Activated CD4-positive, alpha-beta T cell treated with anti-CD3 and anti-CD28 coated beads, Interleukin-2, amount 10 ng/mL, durations not matched to agents 24 days and 14 days (primary cell): Measurements from ENCODE around the gene SCAF11. TPM values are rescaled to one million over a fixed set of nuclear protein-coding genes. Genes with fewer than 3 reads are reported as not detected.

Experiments used
- DNase-seq: peaks from one replicate; pipeline ENCODE4 v3.0.0; 2022
- H3K27ac Mint-ChIP-seq: one replicate; pipeline ENCODE4 v1.8.0; 2022; ENCODE audit warnings: mild to moderate bottlenecking, mixed read lengths
- H3K27me3 Mint-ChIP-seq: one replicate; pipeline ENCODE4 v1.8.0; 2022; ENCODE audit warnings: mixed read lengths
- H3K36me3 Mint-ChIP-seq: one replicate; pipeline ENCODE4 v1.8.0; 2022; ENCODE audit warnings: low read depth, mild to moderate bottlenecking, mixed read lengths
- H3K4me1 Mint-ChIP-seq: one replicate; pipeline ENCODE4 v1.8.0; 2021; ENCODE audit warnings: mixed read lengths
- H3K4me3 Mint-ChIP-seq: one replicate; pipeline ENCODE4 v1.8.0; 2022; ENCODE audit warnings: mild to moderate bottlenecking, moderate library complexity, mixed read lengths
- H3K9me3 Mint-ChIP-seq: one replicate; pipeline ENCODE4 v1.8.0; 2021; ENCODE audit warnings: mixed read lengths
- intact Hi-C: fragments of 100-400 bp; cut with micrococcal nuclease; formaldehyde crosslinking; loops from one replicate; pipeline ENCODE4 v1.15.1; 2023
- total RNA-seq: library from RNA; stranded (reverse); gene quantifications from 2 replicates; pipeline ENCODE4 v1.2.3, GENCODE V29; 2022

The SCAF11 gene
- total RNA-seq, 1 donor from 2014 or later = 140 TPM

DNA sequence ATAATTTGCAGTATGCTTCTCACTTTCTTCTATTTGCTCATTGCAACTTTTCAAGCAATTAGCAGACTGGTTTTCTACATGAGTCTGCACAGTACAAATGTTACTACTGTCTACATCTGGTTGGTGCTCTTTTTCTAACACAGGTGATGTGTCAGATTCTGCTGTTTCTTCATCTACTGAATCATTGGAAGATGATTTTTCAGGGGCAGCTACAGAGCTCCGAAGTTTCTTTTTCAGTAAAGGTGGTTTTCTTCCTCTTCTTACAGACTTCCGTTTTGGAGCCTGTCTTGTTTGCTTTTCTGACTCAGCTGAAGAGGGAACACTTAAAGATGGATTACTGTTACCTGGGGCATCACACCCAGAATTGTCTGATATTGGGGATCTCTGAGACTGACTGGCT lies 62.1 kb downstream of the SCAF11 start:
- DNase-seq = no peak
- H3K36me3 Mint-ChIP-seq = peaks cover 55% of the 10 kb centered on the region
- no peak overlapping the region for H3K27ac Mint-ChIP-seq

DNA sequence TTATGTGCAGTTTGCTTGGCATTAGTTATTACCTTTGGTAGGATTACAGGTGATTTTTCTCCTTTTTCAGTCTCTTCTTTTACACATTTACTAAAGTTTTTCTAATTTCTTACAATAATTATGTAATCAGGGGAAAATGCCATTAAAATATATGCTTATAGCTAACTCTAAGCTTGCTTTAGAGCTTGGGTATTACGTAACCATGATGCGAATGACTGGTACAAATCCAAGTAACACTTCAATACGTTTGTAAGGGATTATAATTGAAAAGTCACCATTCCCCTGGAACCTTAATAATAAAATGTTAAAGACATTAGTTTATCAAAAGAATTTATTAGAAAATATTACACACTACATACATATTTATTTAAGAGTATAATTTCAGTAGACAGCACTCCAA lies 71.6 kb downstream of the SCAF11 start:
- Mint-ChIP-seq H3K9me3 (no peaks in the 10 kb centered on the region), H3K36me3 (peaks cover 30% of the 10 kb centered on the region), H3K27me3 (no peaks in the 10 kb centered on the region), H3K4me3 (no peak overlapping the region), H3K4me1 (no peaks in the 10 kb centered on the region), H3K27ac (no peak overlapping the region)
- no peak for DNase-seq
- intact Hi-C loops = no loop called here

More for the DNA sequence above, 62.1 kb downstream of the SCAF11 start:
- H3K27me3 Mint-ChIP-seq = no peaks in the 10 kb centered on the region
- intact Hi-C loops = no loop called here
- no peaks in the 10 kb centered on the region for H3K9me3 Mint-ChIP-seq
- H3K4me3 Mint-ChIP-seq = peak overlapping the region; percentile 1
- peaks cover 3% of the 10 kb centered on the region for H3K4me1 Mint-ChIP-seq

GRCh38 chr12:45915405-45915804 lies 75.0 kb downstream of the SCAF11 start:
- intact Hi-C loops = no loop called here
- no peak overlapping the region for H3K4me3 Mint-ChIP-seq
- H3K36me3 Mint-ChIP-seq = peaks cover 14% of the 10 kb centered on the region

DNA sequence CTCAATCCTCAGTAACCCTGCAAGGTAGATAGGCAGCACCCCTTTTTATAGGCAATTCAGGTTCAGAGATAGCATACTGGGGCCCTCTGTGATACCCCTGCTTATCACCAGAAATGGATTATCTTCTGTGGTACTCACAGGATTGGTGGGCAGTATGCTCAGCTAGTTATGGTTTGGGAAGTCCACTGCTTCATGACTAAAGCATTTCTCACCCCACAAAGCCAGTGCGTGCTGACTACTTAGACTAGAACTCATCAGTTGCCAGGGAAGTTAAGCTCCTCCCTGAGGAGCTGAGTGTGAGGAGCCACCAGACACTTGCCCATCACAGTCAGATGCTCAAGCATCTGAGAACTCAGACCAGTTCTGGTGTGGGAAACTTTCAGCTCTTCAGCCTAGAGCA lies 76.3 kb downstream of the SCAF11 start:
- H3K9me3 Mint-ChIP-seq = no peaks in the 10 kb centered on the region
- H3K4me1 Mint-ChIP-seq = no peaks in the 10 kb centered on the region
- no peak overlapping the region for H3K4me3 Mint-ChIP-seq
- H3K27ac Mint-ChIP-seq = no peak overlapping the region
- H3K27me3 Mint-ChIP-seq = no peaks in the 10 kb centered on the region
- H3K36me3 Mint-ChIP-seq = peaks cover 17% of the 10 kb centered on the region
- intact Hi-C loops = no loop called here
- DNase-seq = no peak

More at GRCh38 chr12:45915405-45915804, 75.0 kb downstream of the SCAF11 start:
- H3K27ac Mint-ChIP-seq = no peak overlapping the region
- no peak for DNase-seq
- H3K27me3 Mint-ChIP-seq = no peaks in the 10 kb centered on the region
- H3K9me3 Mint-ChIP-seq = no peaks in the 10 kb centered on the region
- no peaks in the 10 kb centered on the region for H3K4me1 Mint-ChIP-seq

DNA sequence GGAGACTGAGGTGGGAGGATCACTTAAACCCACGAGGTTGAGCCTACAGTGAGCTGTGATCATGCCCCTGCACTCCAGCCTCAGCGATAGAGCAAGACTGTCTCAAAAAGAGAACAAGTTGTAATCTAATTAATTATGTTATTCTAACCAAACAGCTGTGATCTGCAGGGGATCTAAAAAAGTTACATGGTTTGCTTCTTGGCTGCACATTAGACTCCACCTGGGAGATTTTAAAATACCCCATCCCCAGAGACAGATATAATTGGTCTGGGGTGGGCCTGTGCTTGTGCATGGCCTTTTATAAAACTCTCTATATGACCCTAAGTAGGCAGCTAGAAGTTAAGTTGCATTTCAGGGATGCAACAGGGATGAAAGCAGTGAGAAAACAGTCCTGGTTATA lies 76.7 kb downstream of the SCAF11 start:
- DNase-seq = no peak
- peaks cover 16% of the 10 kb centered on the region for H3K36me3 Mint-ChIP-seq
- intact Hi-C loops = no loop called here
- H3K4me1 Mint-ChIP-seq = no peaks in the 10 kb centered on the region
- H3K4me3 Mint-ChIP-seq = no peak overlapping the region
- H3K9me3 Mint-ChIP-seq = no peaks in the 10 kb centered on the region
- no peak overlapping the region for H3K27ac Mint-ChIP-seq
- H3K27me3 Mint-ChIP-seq = no peaks in the 10 kb centered on the region

DNA sequence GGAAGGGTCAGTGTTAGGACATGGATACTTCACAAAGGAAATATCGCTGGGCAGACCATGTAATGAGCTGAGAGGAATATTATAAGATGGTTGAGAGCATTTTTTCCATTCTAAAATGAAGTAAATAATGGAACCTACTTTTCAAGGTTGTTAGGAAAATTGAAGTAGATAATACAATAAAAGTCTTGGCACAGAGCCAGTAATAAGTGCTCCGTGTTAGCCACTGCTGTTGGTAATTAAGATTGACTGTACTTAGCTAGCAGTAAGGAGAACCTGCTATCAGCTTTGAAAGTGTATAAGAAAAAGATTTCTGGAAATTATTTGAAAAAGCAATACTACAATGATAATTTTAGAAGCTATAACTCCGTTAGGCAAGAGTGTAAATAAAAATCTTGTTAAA lies 77.6 kb downstream of the SCAF11 start:
- no peak for DNase-seq
- Mint-ChIP-seq H3K9me3 (no peaks in the 10 kb centered on the region), H3K4me3 (no peak overlapping the region), H3K27me3 (no peaks in the 10 kb centered on the region), H3K4me1 (no peaks in the 10 kb centered on the region), H3K27ac (no peak overlapping the region), H3K36me3 (peaks cover 11% of the 10 kb centered on the region)
- intact Hi-C loops = no loop called here

DNA sequence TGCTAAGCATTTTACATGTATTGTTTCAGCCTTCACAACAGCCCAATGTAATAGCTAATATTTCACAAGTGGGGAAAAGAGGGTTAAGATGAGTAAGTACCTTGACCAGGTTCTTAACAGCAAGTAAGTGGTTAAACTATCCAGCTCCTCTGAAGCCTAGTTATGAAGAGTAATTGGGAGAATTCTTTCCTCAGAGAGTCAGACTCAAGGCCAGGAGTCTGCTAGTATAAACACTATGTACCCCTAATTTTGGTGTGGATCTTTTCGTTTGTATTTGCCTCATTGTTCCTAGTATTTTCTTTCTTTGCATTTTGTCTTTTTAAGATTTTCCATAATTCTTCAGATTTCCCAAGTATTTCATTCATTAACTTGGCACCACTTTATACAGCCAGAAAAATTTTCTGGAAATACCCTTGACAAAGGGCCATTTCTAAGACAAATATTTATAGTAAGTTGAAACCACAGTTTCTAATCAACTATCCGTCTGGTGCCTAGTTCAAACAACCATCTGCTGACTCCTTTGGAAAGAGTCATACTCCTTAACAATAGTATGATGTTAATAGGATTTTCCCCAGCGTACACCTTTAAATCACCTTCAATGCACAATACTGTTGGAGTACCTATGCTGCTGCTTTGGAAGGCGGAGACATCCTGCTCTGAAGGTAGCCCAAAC lies 81.2 kb downstream of the SCAF11 start:
- no peak for DNase-seq
- intact Hi-C loops = no loop called here
- H3K4me1 Mint-ChIP-seq = no peaks in the 10 kb centered on the region
- H3K27me3 Mint-ChIP-seq = no peaks in the 10 kb centered on the region
- H3K36me3 Mint-ChIP-seq = peaks cover 12% of the 10 kb centered on the region
- no peak overlapping the region for H3K4me3 Mint-ChIP-seq
- no peak overlapping the region for H3K27ac Mint-ChIP-seq
- H3K9me3 Mint-ChIP-seq = no peaks in the 10 kb centered on the region

DNA sequence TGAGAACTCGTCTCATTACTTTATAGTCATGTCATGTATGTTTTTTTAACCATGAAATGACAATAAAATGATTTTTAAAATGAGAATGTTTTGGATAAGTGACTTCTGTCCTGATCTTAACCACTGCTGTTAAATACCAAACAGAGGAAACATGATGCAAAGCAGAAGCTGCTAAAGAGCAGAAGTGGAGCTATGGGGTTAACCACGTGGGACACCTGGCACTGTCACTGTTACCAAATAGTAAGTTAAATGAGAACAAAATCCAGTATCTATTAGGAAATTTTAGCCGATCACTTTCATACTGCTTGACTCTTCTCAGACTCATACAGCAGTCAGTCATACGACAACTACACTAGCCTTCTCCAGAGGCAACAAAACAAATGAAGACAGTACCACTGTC lies 82.4 kb downstream of the SCAF11 start:
- Mint-ChIP-seq H3K27me3 (no peaks in the 10 kb centered on the region), H3K9me3 (no peaks in the 10 kb centered on the region), H3K4me1 (no peaks in the 10 kb centered on the region), H3K36me3 (peaks cover 15% of the 10 kb centered on the region), H3K27ac (no peak overlapping the region), H3K4me3 (no peak overlapping the region)
- intact Hi-C loops = no loop called here
- DNase-seq = peak; percentile 47

DNA sequence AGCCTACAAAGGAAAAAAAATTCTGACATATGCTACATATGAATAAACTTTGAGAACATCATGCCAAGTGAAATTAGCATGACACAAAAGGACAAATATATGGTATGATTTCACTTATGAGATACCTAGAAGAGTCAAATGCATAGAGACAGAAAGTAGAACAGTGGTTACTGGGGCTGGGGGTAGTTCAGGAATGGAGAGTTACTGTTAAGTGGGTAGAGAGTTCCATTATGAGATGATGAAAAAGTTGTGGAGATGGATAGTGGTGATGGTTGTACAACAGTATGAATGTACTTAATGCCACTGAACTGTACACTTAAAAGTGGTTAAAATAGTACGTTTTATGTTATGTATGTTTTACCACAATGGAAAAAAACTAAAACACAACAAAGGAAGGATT lies 92.3 kb downstream of the SCAF11 start:
- no peak for DNase-seq
- H3K27me3 Mint-ChIP-seq = no peaks in the 10 kb centered on the region
- peaks cover 4% of the 10 kb centered on the region for H3K9me3 Mint-ChIP-seq
- H3K4me3 Mint-ChIP-seq = no peak overlapping the region
- intact Hi-C loops = no loop called here
- peaks cover 9% of the 10 kb centered on the region for H3K4me1 Mint-ChIP-seq
- peaks cover 46% of the 10 kb centered on the region for H3K36me3 Mint-ChIP-seq
- no peak overlapping the region for H3K27ac Mint-ChIP-seq

- Mint-ChIP-seq H3K9me3 (peaks cover 4% of the 10 kb centered on the region), H3K27ac (no peak overlapping the region), H3K27me3 (no peaks in the 10 kb centered on the region), H3K4me3 (no peak overlapping the region), H3K4me1 (peaks cover 21% of the 10 kb centered on the region), H3K36me3 (peaks cover 53% of the 10 kb centered on the region)
- no peak for DNase-seq
- intact Hi-C loops = no loop called here
Observed at GRCh38 chr12:45895961-45896360, 94.4 kb downstream of the SCAF11 start.

- H3K4me1 Mint-ChIP-seq = peaks cover 21% of the 10 kb centered on the region
- H3K9me3 Mint-ChIP-seq = peaks cover 4% of the 10 kb centered on the region
- peaks cover 45% of the 10 kb centered on the region for H3K36me3 Mint-ChIP-seq
- H3K27me3 Mint-ChIP-seq = no peaks in the 10 kb centered on the region
- intact Hi-C loops = no loop called here
- no peak overlapping the region for H3K27ac Mint-ChIP-seq
- H3K4me3 Mint-ChIP-seq = no peak overlapping the region
- DNase-seq = no peak
Observed at GRCh38 chr12:45893240-45893639, 97.1 kb downstream of the SCAF11 start.

- Mint-ChIP-seq H3K27me3 (no peaks in the 10 kb centered on the region), H3K36me3 (peaks cover 43% of the 10 kb centered on the region), H3K9me3 (peaks cover 7% of the 10 kb centered on the region), H3K4me1 (peaks cover 21% of the 10 kb centered on the region), H3K4me3 (no peak overlapping the region), H3K27ac (no peak overlapping the region)
- intact Hi-C loops = no loop called here
- DNase-seq = no peak
Observed at GRCh38 chr12:45890276-45890675, 100.1 kb downstream of the SCAF11 start.

GRCh38 chr12:45887544-45887943 lies 102.8 kb downstream of the SCAF11 start:
- Mint-ChIP-seq H3K27me3 (no peaks in the 10 kb centered on the region), H3K36me3 (peaks cover 49% of the 10 kb centered on the region), H3K9me3 (peaks cover 8% of the 10 kb centered on the region), H3K4me1 (peaks cover 12% of the 10 kb centered on the region), H3K27ac (no peak overlapping the region), H3K4me3 (no peak overlapping the region)
- no peak for DNase-seq
- intact Hi-C loops = no loop called here

- Mint-ChIP-seq H3K4me1 (peaks cover 8% of the 10 kb centered on the region), H3K4me3 (no peak overlapping the region), H3K9me3 (peaks cover 14% of the 10 kb centered on the region), H3K27me3 (no peaks in the 10 kb centered on the region), H3K27ac (no peak overlapping the region), H3K36me3 (peaks cover 51% of the 10 kb centered on the region)
- intact Hi-C loops = no loop called here
- no peak for DNase-seq
Observed at GRCh38 chr12:45886685-45887084, 103.7 kb downstream of the SCAF11 start.

GRCh38 chr12:45883187-45883586 lies 107.2 kb downstream of the SCAF11 start:
- H3K9me3 Mint-ChIP-seq = peaks cover 21% of the 10 kb centered on the region
- peaks cover 63% of the 10 kb centered on the region for H3K36me3 Mint-ChIP-seq
- no peaks in the 10 kb centered on the region for H3K27me3 Mint-ChIP-seq
- H3K4me3 Mint-ChIP-seq = no peak overlapping the region
- H3K4me1 Mint-ChIP-seq = peaks cover 24% of the 10 kb centered on the region
- no peak for DNase-seq
- intact Hi-C loops = no loop called here
- H3K27ac Mint-ChIP-seq = no peak overlapping the region
